Activated naive CD4-positive, alpha-beta T cell treated with Interleukin-2 at 50 U/mL for 16 hours (primary cell): ENCODE data around the gene INPP5F.
"Not testable (repeated sequence)": the region's sequence is repeated elsewhere in the genome, so short reads cannot be mapped to it uniquely, and the experiment has no call there.

Experiments
- DNase-seq: peaks from one replicate; pipeline ENCODE4 v3.0.0-alpha.2; 2020

Gene INPP5F

GRCh38 chr10:119749455-119749854 lies 23.6 kb downstream of the INPP5F start:
- no peak for DNase-seq

- peak; percentile 60 for DNase-seq
Measured at GRCh38 chr10:119750391-119751230, 24.8 kb downstream of the INPP5F start.

GRCh38 chr10:119753309-119753708 lies 27.5 kb downstream of the INPP5F start:
- DNase-seq, result no peak

- DNase-seq, result no peak
Measured at GRCh38 chr10:119754085-119754484, 28.2 kb downstream of the INPP5F start.

GRCh38 chr10:119754936-119755335 lies 29.1 kb downstream of the INPP5F start:
- no peak for DNase-seq

GRCh38 chr10:119755446-119755845 lies 29.6 kb downstream of the INPP5F start:
- no peak for DNase-seq

GRCh38 chr10:119758448-119759195 lies 32.8 kb downstream of the INPP5F start:
- no peak for DNase-seq

GRCh38 chr10:119759832-119760231 lies 34.0 kb downstream of the INPP5F start:
- DNase-seq, result no peak

- no peak for DNase-seq
Measured at GRCh38 chr10:119761106-119761505, 35.3 kb downstream of the INPP5F start.

- no peak for DNase-seq
Measured at GRCh38 chr10:119762035-119762434, 36.2 kb downstream of the INPP5F start.

- DNase-seq, result no peak
Measured at GRCh38 chr10:119762805-119763798, 37.3 kb downstream of the INPP5F start.

- no peak for DNase-seq
Measured at GRCh38 chr10:119768455-119769094, 42.7 kb downstream of the INPP5F start.

GRCh38 chr10:119769886-119770285 lies 44.0 kb downstream of the INPP5F start:
- no peak for DNase-seq

GRCh38 chr10:119770928-119771327 lies 45.1 kb downstream of the INPP5F start:
- DNase-seq, result no peak

GRCh38 chr10:119772334-119772733 lies 46.5 kb downstream of the INPP5F start:
- no peak for DNase-seq

GRCh38 chr10:119773041-119773440 lies 47.2 kb downstream of the INPP5F start:
- DNase-seq, result not testable (repeated sequence)

GRCh38 chr10:119775529-119775928 lies 49.7 kb downstream of the INPP5F start:
- no peak for DNase-seq

- no peak for DNase-seq
Measured at GRCh38 chr10:119776536-119776935, 50.7 kb downstream of the INPP5F start.

GRCh38 chr10:119777686-119778085 lies 51.8 kb downstream of the INPP5F start:
- DNase-seq, result no peak

- DNase-seq, result no peak
Measured at GRCh38 chr10:119778776-119779445, 53.1 kb downstream of the INPP5F start.

- no peak for DNase-seq
Measured at GRCh38 chr10:119780879-119781480, 55.1 kb downstream of the INPP5F start.
